Loucy (cell line): ENCODE results near the gene XPO5.

Experiments used
- CTCF ChIP-seq: fragments of 200-600 bp; sonication (generic); conservative IDR thresholded peaks from 2 replicates; pipeline ENCODE4 v1.5.1; 2014; ENCODE audit warnings: mild to moderate bottlenecking, antibody characterized with exemption, low read length
- EZH2phosphoT487 ChIP-seq: fragments of 200-600 bp; IDR thresholded peaks from 2 replicates; pipeline ENCODE4 v1.6.1; 2018; ENCODE audit warnings: antibody characterized with exemption, mild to moderate bottlenecking, moderate library complexity, borderline replicate concordance

GRCh38 chr6:43503443-43503842, 72.4 kb downstream of the XPO5 start:
- TF ChIP-seq CTCF (no peak), EZH2phosphoT487 (no peak)
